ENCODE measurements around the gene ILDR1. TPM values are rescaled to one million over a fixed set of nuclear protein-coding genes. Genes with fewer than 3 reads are reported as not detected.

The ILDR1 gene
- total RNA-seq, 120 experiments from 2014 or later, result 0.17 to 0.37 (median 0.29) TPM; not detected in 115

Other genes starting within 250 kb of the ILDR1 start
- gene IQCB1, start 187.2 kb downstream of the ILDR1 start, total RNA-seq, result 10 to 100 TPM; 13.0 to 33.0 (median 21.6) TPM
- gene EAF2, start 187.0 kb downstream of the ILDR1 start, total RNA-seq, result 10 to 100 TPM in 116 of 120 experiments, 1 to 10 TPM in 4; 8.6 to 27.8 (median 18.3) TPM
- 10 to 100 TPM; 13.9 to 97.0 (median 37.3) TPM for gene SLC15A2, start 127.8 kb downstream of the ILDR1 start, total RNA-seq
- gene CD86, start 33.1 kb upstream of the ILDR1 start, total RNA-seq, result 10 to 100 TPM in 6 of 120 experiments, 1 to 10 TPM in 113, under 1 TPM in 1; 0.95 to 13.5 (median 3.9) TPM
- under 1 TPM in 74 of 120 experiments, not detected in 46; 0.03 to 0.36 (median 0.07) TPM for gene CASR, start 161.4 kb upstream of the ILDR1 start, total RNA-seq

Measured in dorsolateral prefrontal cortex (tissue), 118 donors.